BLaER1 (cell line): ENCODE results near the gene GAS7.
"Not testable (repeated sequence)": the region's sequence is repeated elsewhere in the genome, so short reads cannot be mapped to it uniquely, and the experiment has no call there.

ENCODE experiments used
- H3K27ac ChIP-seq: shearing (Covaris generic); formaldehyde crosslinking; 2 replicates; pipeline ENCODE4 v1.8.1; 2022
- H3K27me3 ChIP-seq: shearing (Covaris generic); formaldehyde crosslinking; 2 replicates; pipeline ENCODE4 v1.8.1; 2022
- H3K36me3 ChIP-seq: shearing (Covaris generic); formaldehyde crosslinking; 2 replicates; pipeline ENCODE4 v1.8.1; 2022
- H3K4me1 ChIP-seq: shearing (Covaris generic); formaldehyde crosslinking; 2 replicates; pipeline ENCODE4 v1.8.1; 2022
- H3K4me2 ChIP-seq: shearing (Covaris generic); formaldehyde crosslinking; 2 replicates; pipeline ENCODE4 v1.8.1; 2022
- H3K4me3 ChIP-seq: shearing (Covaris generic); formaldehyde crosslinking; 2 replicates; pipeline ENCODE4 v1.8.1; 2022
- H3K9ac ChIP-seq: shearing (Covaris generic); formaldehyde crosslinking; 2 replicates; pipeline ENCODE4 v1.8.1; 2022
- H3K9me3 ChIP-seq: shearing (Covaris generic); formaldehyde crosslinking; 2 replicates; pipeline ENCODE4 v1.8.1; 2022
- H4K20me1 ChIP-seq: shearing (Covaris generic); formaldehyde crosslinking; 2 replicates; pipeline ENCODE4 v1.8.1; 2022
- Cebpa-rat ChIP-seq: shearing (Covaris generic); IDR thresholded peaks from 2 replicates; pipeline ENCODE4 v1.8.1; 2022

GAS7 gene

DNA sequence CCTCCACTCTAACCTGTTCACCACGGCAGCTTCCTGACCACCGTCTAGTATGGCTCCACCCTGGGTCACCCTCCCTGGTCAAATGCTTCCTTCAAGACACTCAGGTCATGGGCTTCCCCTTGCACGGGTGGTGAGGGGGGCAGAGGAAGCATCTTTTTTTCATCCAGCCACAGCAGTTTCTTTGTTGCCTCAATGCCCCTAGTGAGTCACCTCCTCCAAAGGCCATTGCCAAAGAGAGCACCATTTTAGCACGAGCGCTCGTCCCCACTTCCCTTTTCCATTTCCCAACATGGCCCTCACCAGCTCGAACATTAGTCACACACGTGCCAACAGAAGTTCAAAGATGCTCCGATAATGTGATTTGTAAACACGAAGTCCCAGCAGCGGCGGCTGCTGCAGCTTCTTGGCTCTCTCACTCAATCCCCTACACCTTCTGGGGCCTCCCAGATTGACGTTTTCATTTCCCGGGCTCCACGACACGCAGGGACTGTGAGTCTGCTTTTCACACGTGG lies 134.6 kb downstream of the GAS7 start:
- Histone ChIP-seq H4K20me1 (no peaks in the 10 kb centered on the region), H3K4me3 (no peak overlapping the region), H3K4me1 (peaks cover 59% of the 10 kb centered on the region), H3K36me3 (no peaks in the 10 kb centered on the region), H3K4me2 (peak overlapping the region; percentile 90), H3K9me3 (peaks cover 20% of the 10 kb centered on the region), H3K27me3 (no peaks in the 10 kb centered on the region), H3K27ac (peak overlapping the region; percentile 61), H3K9ac (no peak overlapping the region)
- no peak for TF ChIP-seq Cebpa-rat

GRCh38 chr17:10062691-10063385 lies 135.6 kb downstream of the GAS7 start:
- peak overlapping the region; percentile 90 for H3K4me2 ChIP-seq
- H3K9me3 ChIP-seq = peaks cover 20% of the 10 kb centered on the region
- TF ChIP-seq Cebpa-rat = no peak
- H3K4me1 ChIP-seq = peaks cover 68% of the 10 kb centered on the region
- no peak overlapping the region for H3K4me3 ChIP-seq
- no peaks in the 10 kb centered on the region for H4K20me1 ChIP-seq
- H3K36me3 ChIP-seq = no peaks in the 10 kb centered on the region
- H3K27ac ChIP-seq = 0 out of 2 replicates have a peak overlapping the region, but pooled peaks have one; percentile 32
- no peaks in the 10 kb centered on the region for H3K27me3 ChIP-seq
- no peak overlapping the region for H3K9ac ChIP-seq

DNA sequence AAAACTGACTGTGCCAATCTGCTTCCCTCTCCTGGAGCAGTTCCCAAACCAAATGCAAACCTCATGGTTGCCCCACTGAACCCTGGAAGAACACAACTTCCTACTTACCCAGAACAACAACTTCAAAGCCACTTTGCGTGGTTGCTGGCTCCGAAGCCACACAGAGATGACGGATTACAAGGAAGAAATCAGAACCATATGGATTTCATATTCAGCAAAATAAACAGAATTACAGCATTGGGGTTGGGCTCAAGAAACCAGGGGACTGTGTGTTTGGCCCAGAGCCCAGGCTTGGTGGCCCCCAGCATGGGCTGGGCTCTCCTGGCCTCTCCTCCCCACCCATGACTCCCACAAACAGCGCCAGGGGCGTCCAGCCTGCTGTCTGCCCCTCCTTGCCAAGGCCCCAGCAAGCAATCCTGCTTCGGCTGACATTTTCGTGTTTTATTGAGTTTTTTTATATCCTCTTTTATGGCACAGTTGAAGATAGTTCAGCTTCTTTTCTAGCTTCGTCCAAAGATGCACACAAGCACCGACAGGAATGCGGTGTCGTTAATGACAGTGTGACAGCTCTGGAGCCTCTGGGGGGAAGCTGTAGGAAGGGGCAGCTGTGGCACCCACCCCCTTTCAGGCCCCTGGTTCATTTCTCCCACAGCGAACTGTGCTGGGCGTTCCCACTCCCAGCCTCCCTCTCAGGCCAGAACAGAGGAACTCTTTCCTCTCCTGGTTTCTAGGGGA lies 137.1 kb downstream of the GAS7 start:
- Histone ChIP-seq H3K27me3 (no peaks in the 10 kb centered on the region), H3K4me3 (no peak overlapping the region), H3K4me2 (peak overlapping the region; percentile 90), H3K9ac (no peak overlapping the region; the same call in 1 of the 2 replicates), H4K20me1 (no peaks in the 10 kb centered on the region), H3K4me1 (peaks cover 68% of the 10 kb centered on the region), H3K27ac (peak overlapping the region; percentile 51), H3K36me3 (no peaks in the 10 kb centered on the region), H3K9me3 (peaks cover 30% of the 10 kb centered on the region)
- TF ChIP-seq Cebpa-rat = no peak

- Histone ChIP-seq H3K9ac (no peak overlapping the region), H3K9me3 (peaks cover 26% of the 10 kb centered on the region), H3K27me3 (no peaks in the 10 kb centered on the region), H4K20me1 (no peaks in the 10 kb centered on the region), H3K27ac (peak overlapping the region; percentile 51), H3K36me3 (no peaks in the 10 kb centered on the region), H3K4me3 (no peak overlapping the region), H3K4me2 (peak overlapping the region; percentile 90), H3K4me1 (peaks cover 68% of the 10 kb centered on the region)
- no peak for TF ChIP-seq Cebpa-rat
Observed at GRCh38 chr17:10060526-10060925, 137.9 kb downstream of the GAS7 start.

DNA sequence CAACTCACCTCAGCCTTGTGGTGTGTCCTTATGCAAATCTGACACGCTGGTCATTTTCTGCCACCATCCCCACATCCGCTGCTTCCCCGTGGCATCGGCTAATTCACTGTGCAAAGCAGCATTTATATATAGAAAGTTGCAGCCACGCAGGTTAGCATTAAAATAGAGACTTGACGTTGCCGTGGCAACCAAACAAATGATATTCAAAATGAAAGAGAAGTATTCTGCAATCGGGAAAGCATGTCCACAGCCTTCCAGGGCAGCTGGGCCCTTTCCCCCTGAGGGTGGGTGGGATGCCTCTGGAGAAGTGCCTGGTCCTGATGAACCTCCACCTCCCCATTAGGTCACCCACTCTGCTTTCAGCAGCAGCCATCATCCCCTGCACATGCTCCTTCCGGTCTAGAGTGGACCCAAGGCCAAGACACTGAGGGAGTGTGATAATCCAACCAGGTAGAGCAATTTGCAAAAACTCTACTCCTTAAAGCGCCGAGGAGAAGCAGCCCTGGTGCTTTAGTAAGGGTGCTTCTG lies 138.7 kb downstream of the GAS7 start:
- Histone ChIP-seq H3K27ac (peak overlapping the region; percentile 18), H3K4me3 (peak overlapping the region; percentile 24; the same call in 1 of the 2 replicates), H3K27me3 (no peaks in the 10 kb centered on the region), H3K4me2 (peak overlapping the region; percentile 90), H3K9me3 (peaks cover 18% of the 10 kb centered on the region), H4K20me1 (no peaks in the 10 kb centered on the region), H3K4me1 (peaks cover 76% of the 10 kb centered on the region), H3K9ac (peak overlapping the region; percentile 20; the same call in 1 of the 2 replicates), H3K36me3 (no peaks in the 10 kb centered on the region)
- TF ChIP-seq Cebpa-rat = no peak

GRCh38 chr17:10058921-10059683 lies 139.3 kb downstream of the GAS7 start:
- H3K27me3 ChIP-seq = no peaks in the 10 kb centered on the region
- H3K27ac ChIP-seq = peak overlapping the region; percentile 49; the same call in 1 of the 2 replicates

GRCh38 chr17:10057466-10057865 lies 140.9 kb downstream of the GAS7 start:
- not testable (repeated sequence) for H3K4me3 ChIP-seq, H3K27ac ChIP-seq, H4K20me1 ChIP-seq, H3K4me2 ChIP-seq, H3K9ac ChIP-seq, H3K36me3 ChIP-seq, H3K27me3 ChIP-seq
- Histone ChIP-seq H3K9me3 (peaks cover 15% of the 10 kb centered on the region), H3K4me1 (peaks cover 76% of the 10 kb centered on the region)

More at GRCh38 chr17:10058921-10059683, 139.3 kb downstream of the GAS7 start:
- no peaks in the 10 kb centered on the region for H4K20me1 ChIP-seq
- TF ChIP-seq Cebpa-rat = no peak
- peak overlapping the region; percentile 20; the same call in 1 of the 2 replicates for H3K9ac ChIP-seq
- peaks cover 76% of the 10 kb centered on the region for H3K4me1 ChIP-seq
- H3K36me3 ChIP-seq = no peaks in the 10 kb centered on the region
- peak overlapping the region; percentile 90 for H3K4me2 ChIP-seq
- peak overlapping the region; percentile 24; the same call in 1 of the 2 replicates for H3K4me3 ChIP-seq
- peaks cover 15% of the 10 kb centered on the region for H3K9me3 ChIP-seq

DNA sequence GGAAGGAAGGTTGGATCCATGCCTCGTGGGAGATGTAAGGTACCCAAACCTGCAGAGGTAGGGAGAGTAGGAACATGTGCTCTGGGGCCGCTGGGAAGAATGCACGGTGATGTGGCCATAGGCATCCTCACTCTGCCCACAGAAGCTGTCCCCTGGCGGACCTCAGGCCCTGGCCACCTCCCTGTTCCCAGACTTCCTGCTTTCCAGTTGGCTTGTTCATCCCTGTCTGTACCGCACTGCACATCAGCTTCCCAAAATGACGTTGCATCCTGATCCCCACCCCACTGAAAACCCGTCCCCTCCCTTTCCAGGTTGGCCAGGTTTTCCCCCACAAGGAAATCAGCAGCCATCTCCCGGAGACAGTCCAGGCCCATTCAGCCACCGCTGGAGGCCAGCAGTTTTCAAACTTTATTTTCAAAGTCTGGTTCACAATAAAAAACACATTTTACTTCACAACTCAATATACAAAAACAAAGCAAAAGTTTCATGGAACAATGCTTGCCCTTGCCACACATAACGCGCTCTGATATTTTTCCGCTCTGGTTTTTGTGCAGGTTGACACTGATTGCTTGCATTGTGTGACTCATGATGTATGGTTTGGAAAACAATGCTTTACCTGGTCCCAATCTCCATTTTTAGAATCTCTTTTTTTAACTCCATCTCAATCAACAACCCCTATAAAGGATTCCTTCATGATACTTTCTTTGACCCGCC lies 143.0 kb downstream of the GAS7 start:
- Histone ChIP-seq H3K27ac (no peak overlapping the region), H3K27me3 (no peaks in the 10 kb centered on the region), H3K9ac (no peak overlapping the region), H3K4me1 (peaks cover 76% of the 10 kb centered on the region), H3K36me3 (no peaks in the 10 kb centered on the region), H3K4me2 (peak overlapping the region; percentile 87; the same call in 1 of the 2 replicates), H4K20me1 (no peaks in the 10 kb centered on the region), H3K4me3 (no peak overlapping the region), H3K9me3 (peaks cover 15% of the 10 kb centered on the region)
- TF ChIP-seq Cebpa-rat = no peak
